ENCODE measurements around the gene LRP8. TPM values are rescaled to one million over a fixed set of nuclear protein-coding genes. Genes with fewer than 3 reads are reported as not detected.

Gene LRP8
- polyA plus RNA-seq, 1 of the 3 experiments (the other 2 are of a cell fraction) = 19.9 TPM

GRCh38 chr1:53196485-53197290 is 131.2 kb downstream of the LRP8 start, which contains the start of gene CPT2:
TSS of gene CPT2 (plus strand) at chr1:53196824. CDS start at chr1:53196944, 120 bp downstream.
- Histone ChIP-seq H3K27ac (ENCODE audit: low read depth in 2 of 2, low read length in 1 of 2) (peak within 1 kb of the TSS; percentile 70 to 87), H3K36me3 (replicated peaks in 1 of 2; ENCODE audit: control insufficient read depth in 1 of 2, insufficient read depth in 2 of 2, low read length in 1 of 2) (peaks cover 3 to 13% of the 10 kb centered on the region in 2 experiments), H3F3A (replicated peaks; ENCODE audit: insufficient read depth) (no peaks in the 10 kb centered on the region), H2AFZ (ENCODE audit: low read depth) (peak within 1 kb of the TSS; percentile 95), H3K9ac (peak within 1 kb of the TSS; percentile 85), H4K20me1 (ENCODE audit: insufficient read depth) (no peaks in the 10 kb centered on the region), H3K27me3 (ENCODE audit: insufficient read depth) (no peaks in the 10 kb centered on the region), H3K4me3 (ENCODE audit: low read depth in 2 of 2, low read length in 1 of 2) (peak within 1 kb of the TSS; percentile 85 to 95), H3K79me2 (ENCODE audit: insufficient read depth) (peaks cover 21% of the 10 kb centered on the region; the same call in 1 of the 2 replicates), H3K4me2 (peak within 1 kb of the TSS; percentile 93), H3K4me1 (ENCODE audit: control insufficient read depth in 1 of 2, insufficient read depth in 2 of 2, low read depth in 1 of 2, low read length in 1 of 2) (peaks cover 9 to 17% of the 10 kb centered on the region in 2 experiments; a peak in 3 of 4 replicates), H3K9me2 (no peaks in the 10 kb centered on the region), H3K9me3 (no peaks in the 10 kb centered on the region)
- CTCF ChIA-PET = interaction anchor here (1.8 to 4.7 kb wide), 3 partner anchors 11 to 292 kb away, joined by 9 to 34 read pairs (median 23); no protein-coding TSS in a partner anchor
- POLR2A ChIA-PET = interaction anchor here (0.6 to 0.9 kb wide), 3 partner anchors 22 to 482 kb away, joined by 3 to 7 read pairs (median 3); no protein-coding TSS in a partner anchor
- TF ChIP-seq REST (IDR thresholded peaks at IDR 0.05; ENCODE audit: low read depth, low read length) (0 out of 2 replicates have a peak, but pooled peaks have one; percentile 4), PBX3 (IDR thresholded peaks at IDR 0.05) (no peak; the same call in 1 of the 2 replicates), NRF1 (IDR thresholded peaks at IDR 0.05; ENCODE audit: low read depth, low read length) (no peak), GABPA (IDR thresholded peaks at IDR 0.05; ENCODE audit: low read depth) (peak; percentile 79), CHD2 (IDR thresholded peaks at IDR 0.05; ENCODE audit: low read length, partially characterized antibody) (peak; percentile 34), NFIC (IDR thresholded peaks at IDR 0.05; ENCODE audit: borderline replicate concordance) (no peak), FOXM1 (IDR thresholded peaks at IDR 0.05; ENCODE audit: low read depth) (no peak), FOXJ3 (CRISPR knock-in tag; IDR thresholded peaks at IDR 0.05) (no peak), MAX (IDR thresholded peaks at IDR 0.05; ENCODE audit: low read depth) (peak; percentile 61), JUND (IDR thresholded peaks at IDR 0.05) (no peak), ELF1 (IDR thresholded peaks at IDR 0.05) (peak; percentile 78), TCF12 (IDR thresholded peaks at IDR 0.05) (no peak), POLR2AphosphoS5 (IDR thresholded peaks at IDR 0.05; ENCODE audit: low read depth, low read length) (peak; percentile 96), GATA2 (CRISPR knock-in tag; IDR thresholded peaks at IDR 0.05) (no peak), ZBTB33 (IDR thresholded peaks at IDR 0.05; ENCODE audit: borderline replicate concordance, low read depth) (no peak), IRF3 (IDR thresholded peaks at IDR 0.05; ENCODE audit: low read depth, low read length) (no peak), MXI1 (IDR thresholded peaks at IDR 0.05; ENCODE audit: low read depth, low read length) (peak; percentile 55), TAF1 (IDR thresholded peaks at IDR 0.05; ENCODE audit: borderline replicate concordance, low read depth, low read length) (peak; percentile 92), SIN3A (IDR thresholded peaks at IDR 0.05; ENCODE audit: borderline replicate concordance, low read depth, low read length) (peak; percentile 67; the same call in 1 of the 2 replicates)
- DNase-seq = peak; percentile 99
- WGBS (ENCODE audit: low lambda C conversion rate) = 2% methylated on average over 26 of the region's 57 CpGs

Data from SK-N-SH (cell line).